GM13976 (cell line): ENCODE results near the gene ZNF804B.

Experiments used
- DNase-seq: peaks from one replicate; pipeline ENCODE4 v3.0.0; 2012; ENCODE audit warnings: low spot score
- in situ Hi-C: fragments of 300-500 bp; cut with MboI; formaldehyde crosslinking; loops from one replicate; pipeline ENCODE4 v1.12.0; 2022; ENCODE audit warnings: low sequenced_read_pairs, mixed read lengths, inconsistent platforms; ENCODE audit not compliant: unreplicated experiment
- TF ChIP-seq, protein P1 (sequence below): IDR thresholded peaks from 2 replicates; pipeline ENCODE4 v1.5.1; 2012; ENCODE audit warnings: borderline replicate concordance, mild to moderate bottlenecking; ENCODE audit not compliant: insufficient read depth; ENCODE audit errors: extremely low read depth, missing control alignments, control extremely low read depth

ZNF804B gene

DNA sequence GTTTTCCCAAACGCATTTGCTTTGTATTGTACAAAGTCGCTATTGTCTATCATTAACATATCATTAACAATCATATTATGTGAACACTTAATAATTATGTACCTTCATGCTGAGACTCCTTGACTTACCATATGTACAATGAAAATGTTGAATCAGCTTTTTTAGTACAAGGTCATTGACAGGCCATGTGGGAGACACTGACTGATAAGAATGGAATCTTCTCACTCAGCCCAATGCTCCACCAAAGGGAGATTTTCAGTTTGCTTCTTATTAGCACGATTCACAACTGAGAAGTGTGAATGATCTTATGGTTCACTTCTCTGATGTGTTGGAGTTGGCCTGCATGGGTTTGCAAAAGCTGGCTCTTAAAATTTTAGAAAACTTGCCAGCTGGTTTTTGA, 289.5 kb downstream of the ZNF804B start:
- in situ Hi-C loops: no loop called here
- DNase-seq: no peak
- TF ChIP-seq, protein P1, sequence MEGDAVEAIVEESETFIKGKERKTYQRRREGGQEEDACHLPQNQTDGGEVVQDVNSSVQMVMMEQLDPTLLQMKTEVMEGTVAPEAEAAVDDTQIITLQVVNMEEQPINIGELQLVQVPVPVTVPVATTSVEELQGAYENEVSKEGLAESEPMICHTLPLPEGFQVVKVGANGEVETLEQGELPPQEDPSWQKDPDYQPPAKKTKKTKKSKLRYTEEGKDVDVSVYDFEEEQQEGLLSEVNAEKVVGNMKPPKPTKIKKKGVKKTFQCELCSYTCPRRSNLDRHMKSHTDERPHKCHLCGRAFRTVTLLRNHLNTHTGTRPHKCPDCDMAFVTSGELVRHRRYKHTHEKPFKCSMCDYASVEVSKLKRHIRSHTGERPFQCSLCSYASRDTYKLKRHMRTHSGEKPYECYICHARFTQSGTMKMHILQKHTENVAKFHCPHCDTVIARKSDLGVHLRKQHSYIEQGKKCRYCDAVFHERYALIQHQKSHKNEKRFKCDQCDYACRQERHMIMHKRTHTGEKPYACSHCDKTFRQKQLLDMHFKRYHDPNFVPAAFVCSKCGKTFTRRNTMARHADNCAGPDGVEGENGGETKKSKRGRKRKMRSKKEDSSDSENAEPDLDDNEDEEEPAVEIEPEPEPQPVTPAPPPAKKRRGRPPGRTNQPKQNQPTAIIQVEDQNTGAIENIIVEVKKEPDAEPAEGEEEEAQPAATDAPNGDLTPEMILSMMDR: no peak

DNA sequence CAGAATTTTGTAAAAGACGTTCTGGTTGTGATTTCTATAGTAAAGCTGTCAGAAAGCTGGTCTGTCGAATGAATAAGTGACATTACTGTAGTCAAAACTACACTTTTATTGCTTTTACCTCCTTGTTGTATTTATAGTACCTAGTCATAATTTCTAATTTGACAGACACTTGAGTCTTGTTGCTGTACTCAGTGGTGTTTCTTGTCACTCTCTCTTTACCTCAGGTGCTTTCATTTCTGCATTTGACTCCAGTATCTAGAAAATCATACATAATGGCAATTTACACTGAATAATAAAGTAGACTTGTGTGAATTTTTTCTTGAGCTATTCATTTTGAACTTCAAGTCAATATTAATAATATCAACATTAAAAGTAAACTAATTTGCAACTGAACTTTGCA, 293.6 kb downstream of the ZNF804B start:
- in situ Hi-C loops: no loop called here
- DNase-seq: no peak
- TF ChIP-seq, protein P1: no peak

DNA sequence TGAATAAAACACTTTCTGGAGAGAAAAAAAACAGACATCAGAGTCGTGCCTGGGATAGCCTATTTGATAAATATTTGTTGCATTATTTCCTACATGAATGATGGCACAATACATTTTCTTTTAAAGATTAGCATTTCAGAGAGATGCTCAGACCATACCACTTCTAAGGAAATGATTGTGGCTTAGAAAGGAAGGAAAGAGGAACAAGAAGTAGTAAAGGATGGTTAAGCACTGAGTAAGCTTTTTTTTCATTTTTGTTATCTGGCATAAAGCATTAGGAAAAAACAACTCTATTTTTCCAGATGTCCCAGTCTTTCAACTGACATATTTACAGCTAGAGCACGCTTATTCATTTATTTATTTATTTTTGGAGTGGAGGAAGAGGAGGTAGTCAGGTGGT, 294.9 kb downstream of the ZNF804B start:
- DNase-seq: no peak
- TF ChIP-seq, protein P1: no peak
- in situ Hi-C loops: no loop called here

DNA sequence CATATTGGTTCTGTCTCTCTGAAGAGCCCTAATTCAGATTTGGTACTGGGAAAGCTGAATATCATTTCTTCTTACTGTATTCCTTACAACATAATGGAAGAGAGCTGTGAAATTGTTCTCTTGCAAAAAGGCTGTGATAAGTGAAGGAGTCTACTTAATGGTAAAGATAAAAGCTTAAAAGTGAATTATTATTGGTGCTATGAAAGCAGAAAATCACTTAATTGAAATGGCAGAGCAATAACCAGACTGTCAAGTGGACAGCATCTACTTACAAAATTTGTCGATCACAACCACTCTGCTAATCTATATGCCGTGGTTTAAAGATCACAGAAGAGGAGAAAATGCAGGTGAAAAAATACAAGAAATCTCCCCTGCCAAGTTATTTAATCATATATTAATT, 300.7 kb downstream of the ZNF804B start:
- no peak for DNase-seq
- in situ Hi-C loops: no loop called here
- TF ChIP-seq, protein P1: no peak

DNA sequence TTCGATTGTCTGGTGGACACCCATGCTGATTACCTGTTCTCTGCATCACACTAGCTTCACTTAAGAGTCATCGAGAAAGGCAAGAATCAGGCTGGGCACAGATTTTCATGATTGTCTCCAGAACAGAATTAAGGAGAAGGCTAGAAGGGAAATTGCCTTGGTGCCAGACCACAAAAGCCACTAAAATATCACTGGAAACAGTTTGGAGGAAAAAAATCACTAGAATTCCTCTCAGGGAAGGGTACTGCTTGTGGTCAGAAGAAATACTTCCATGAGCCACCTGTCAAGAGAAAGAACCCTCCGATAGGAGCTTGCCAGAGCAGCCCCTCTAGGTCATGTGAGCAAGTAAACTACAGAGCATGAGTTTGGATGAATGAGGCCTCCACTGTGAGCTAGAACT, 305.3 kb downstream of the ZNF804B start:
- in situ Hi-C loops: no loop called here

DNA sequence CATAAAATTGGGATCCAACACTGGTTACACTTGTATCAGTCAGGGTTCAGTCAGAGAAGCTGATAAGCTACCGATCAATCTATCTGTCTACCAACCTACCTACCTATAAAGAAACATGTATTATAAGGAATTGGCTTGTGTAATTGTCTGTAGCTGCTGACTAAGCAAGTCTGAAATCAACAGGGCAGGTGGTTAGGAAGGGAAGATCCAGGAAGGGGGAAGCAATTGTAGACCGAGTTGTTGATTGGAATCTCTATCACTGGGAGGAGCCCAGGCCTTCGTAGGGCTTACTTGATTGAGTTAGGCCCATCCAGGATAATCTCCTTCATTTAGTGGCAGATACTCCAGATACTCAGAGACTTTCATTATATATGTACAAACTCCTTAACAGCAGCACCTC, 307.5 kb downstream of the ZNF804B start:
- TF ChIP-seq, protein P1: no peak
- in situ Hi-C loops: no loop called here
- DNase-seq: no peak

More for the DNA sequence above, 305.3 kb downstream of the ZNF804B start:
- no peak for DNase-seq
- TF ChIP-seq, protein P1: no peak

DNA sequence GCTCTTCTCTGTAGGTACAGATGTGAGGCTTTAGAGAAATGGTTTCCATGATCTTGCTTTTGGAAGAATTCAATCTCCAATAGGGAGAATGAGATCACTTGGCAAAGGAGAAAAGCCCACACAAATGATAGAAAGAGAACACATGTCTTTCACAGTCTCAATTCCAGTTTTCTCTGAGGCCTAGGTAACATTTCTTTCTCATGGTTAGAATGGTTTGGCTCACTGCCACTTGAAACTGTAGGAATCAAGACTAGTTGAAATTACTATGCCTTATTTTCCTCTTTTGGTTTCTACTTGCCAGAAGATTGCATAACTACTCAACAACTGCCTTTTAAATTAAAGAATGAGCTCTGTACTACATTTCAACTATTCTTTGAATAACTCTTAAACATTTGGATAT, 312.6 kb downstream of the ZNF804B start:
- DNase-seq: no peak
- TF ChIP-seq, protein P1: no peak
- in situ Hi-C loops: no loop called here
